ENCODE measurements around the gene ZBTB20. TPM values are rescaled to one million over a fixed set of nuclear protein-coding genes. Genes with fewer than 3 reads are reported as not detected.

Gene ZBTB20
- total RNA-seq, 1 donor from 2014 or later, result 32.5 TPM

DNA sequence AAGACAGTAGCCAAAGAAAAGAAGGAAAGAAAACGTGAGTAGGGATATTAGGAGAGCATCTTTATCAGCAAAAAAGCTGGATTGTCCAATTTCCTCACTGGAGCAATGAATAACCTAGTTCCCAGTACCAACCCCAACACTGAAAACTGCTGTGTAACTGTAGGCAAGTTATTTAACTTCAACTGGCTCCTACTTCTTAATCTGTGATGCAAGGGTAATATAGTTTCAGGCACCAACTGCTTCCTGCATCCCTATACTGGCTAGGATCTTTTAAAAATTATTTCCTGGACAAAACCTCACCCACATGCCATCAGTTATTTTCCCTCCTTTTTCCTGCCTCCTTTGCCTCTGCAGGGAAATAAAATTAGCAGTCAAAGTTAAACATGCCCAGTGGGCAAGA, 59.6 kb downstream of the ZBTB20 start:
- Histone ChIP-seq H3K4me3 (ENCODE audit: low read depth, low read length) (no peak overlapping the region), H3K36me3 (ENCODE audit: control insufficient read depth, insufficient read depth, low read length) (no peaks in the 10 kb centered on the region), H3K27me3 (ENCODE audit: control insufficient read depth, insufficient read depth, low read length) (no peaks in the 10 kb centered on the region)
- no peak for TF ChIP-seq CTCF (IDR thresholded peaks at IDR 0.05; ENCODE audit: insufficient read depth, low read length, poor library complexity, severe bottlenecking)
- no peak for DNase-seq (ENCODE audit: low read depth)

DNA sequence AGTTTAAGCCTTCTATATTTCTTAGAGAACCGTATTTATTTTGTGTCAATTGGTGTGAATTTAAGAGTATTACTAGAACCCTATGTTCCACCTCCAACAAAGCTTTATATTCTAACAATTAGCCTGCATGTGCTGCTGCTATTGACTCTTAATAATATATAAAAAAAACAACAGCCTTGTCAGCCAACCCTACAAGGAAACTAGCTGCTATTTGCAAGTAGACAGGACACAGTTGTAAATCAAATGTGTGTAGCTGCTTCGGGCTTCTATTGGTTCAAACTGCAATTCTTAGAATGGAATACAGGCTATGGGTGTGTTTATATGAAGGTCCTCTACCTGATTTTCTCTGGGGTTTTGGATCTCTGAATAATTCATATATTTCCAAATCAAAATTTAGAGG, 60.7 kb downstream of the ZBTB20 start:
- Histone ChIP-seq H3K36me3 (ENCODE audit: control insufficient read depth, insufficient read depth, low read length) (no peaks in the 10 kb centered on the region), H3K4me3 (ENCODE audit: low read depth, low read length) (no peak overlapping the region)

DNA sequence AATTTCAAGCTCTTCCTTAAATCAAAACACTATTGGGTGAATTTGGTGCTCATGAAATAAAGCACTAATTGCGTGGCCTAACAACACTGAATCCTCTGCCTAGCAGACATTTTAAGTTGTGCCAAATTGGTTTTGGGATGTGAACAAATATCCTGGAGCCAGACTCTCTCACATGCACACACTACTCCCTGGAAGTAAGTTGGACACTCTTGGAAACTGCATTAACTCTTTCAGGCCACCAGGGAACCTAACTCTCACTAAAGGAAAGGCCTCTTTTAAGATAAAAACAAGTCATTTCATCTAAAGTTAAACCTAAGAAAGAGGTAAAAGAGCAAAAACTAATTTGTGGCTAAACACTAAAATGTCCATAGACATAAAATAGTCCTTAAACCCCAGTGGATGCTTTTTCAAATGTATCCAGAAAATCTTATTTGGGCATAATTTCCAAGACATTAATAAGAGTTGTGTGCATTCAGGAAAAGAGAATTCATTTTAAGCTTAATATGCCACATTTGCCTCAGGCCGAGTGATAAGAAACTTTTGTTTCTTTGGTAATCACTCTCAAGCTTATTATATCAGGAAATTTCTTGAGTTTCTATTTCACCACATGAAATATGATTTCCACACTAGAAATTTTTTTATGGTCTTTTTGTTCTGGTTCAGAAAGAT, 61.8 kb downstream of the ZBTB20 start:
- Histone ChIP-seq H3K27me3 (ENCODE audit: control insufficient read depth, insufficient read depth, low read length) (no peaks in the 10 kb centered on the region), H3K4me3 (ENCODE audit: low read depth, low read length) (no peak overlapping the region), H3K36me3 (ENCODE audit: control insufficient read depth, insufficient read depth, low read length) (no peaks in the 10 kb centered on the region)
- peak; percentile 30 for TF ChIP-seq CTCF (IDR thresholded peaks at IDR 0.05; ENCODE audit: insufficient read depth, low read length, poor library complexity, severe bottlenecking)
- DNase-seq (ENCODE audit: low read depth), result no peak

More for the DNA sequence above, 60.7 kb downstream of the ZBTB20 start:
- TF ChIP-seq CTCF (IDR thresholded peaks at IDR 0.05; ENCODE audit: insufficient read depth, low read length, poor library complexity, severe bottlenecking), result no peak
- DNase-seq (ENCODE audit: low read depth), result no peak
- H3K27me3 ChIP-seq (ENCODE audit: control insufficient read depth, insufficient read depth, low read length), result no peaks in the 10 kb centered on the region

GRCh38 chr3:115084686-115085085, 62.4 kb downstream of the ZBTB20 start:
- no peak for TF ChIP-seq CTCF (IDR thresholded peaks at IDR 0.05; ENCODE audit: insufficient read depth, low read length, poor library complexity, severe bottlenecking)
- no peaks in the 10 kb centered on the region for H3K27me3 ChIP-seq (ENCODE audit: control insufficient read depth, insufficient read depth, low read length)
- H3K36me3 ChIP-seq (ENCODE audit: control insufficient read depth, insufficient read depth, low read length), result no peaks in the 10 kb centered on the region
- DNase-seq (ENCODE audit: low read depth), result no peak
- no peak overlapping the region for H3K4me3 ChIP-seq (ENCODE audit: low read depth, low read length)

DNA sequence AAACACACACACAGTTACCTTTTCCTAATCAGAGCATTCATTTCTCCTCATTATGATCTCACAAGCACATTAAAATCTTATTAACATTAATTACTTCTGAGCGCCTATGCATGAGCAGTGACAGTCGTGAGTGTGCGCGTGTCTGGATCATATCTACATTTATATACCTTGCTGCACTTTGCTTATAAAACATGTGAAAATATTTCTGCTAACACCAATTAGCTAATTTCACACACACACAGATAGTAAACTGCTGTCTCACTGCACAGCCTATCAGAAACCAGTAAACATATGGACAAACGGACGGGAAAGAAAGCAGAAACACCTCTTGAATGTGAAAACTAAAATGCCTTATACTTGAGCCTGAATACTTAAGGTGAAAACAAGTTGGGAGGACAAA, 64.8 kb downstream of the ZBTB20 start:
- DNase-seq (ENCODE audit: low read depth), result no peak
- H3K4me3 ChIP-seq (ENCODE audit: low read depth, low read length), result no peak overlapping the region
- no peak for TF ChIP-seq CTCF (IDR thresholded peaks at IDR 0.05; ENCODE audit: insufficient read depth, low read length, poor library complexity, severe bottlenecking)
- no peaks in the 10 kb centered on the region for H3K27me3 ChIP-seq (ENCODE audit: control insufficient read depth, insufficient read depth, low read length)
- H3K36me3 ChIP-seq (ENCODE audit: control insufficient read depth, insufficient read depth, low read length), result no peaks in the 10 kb centered on the region

DNA sequence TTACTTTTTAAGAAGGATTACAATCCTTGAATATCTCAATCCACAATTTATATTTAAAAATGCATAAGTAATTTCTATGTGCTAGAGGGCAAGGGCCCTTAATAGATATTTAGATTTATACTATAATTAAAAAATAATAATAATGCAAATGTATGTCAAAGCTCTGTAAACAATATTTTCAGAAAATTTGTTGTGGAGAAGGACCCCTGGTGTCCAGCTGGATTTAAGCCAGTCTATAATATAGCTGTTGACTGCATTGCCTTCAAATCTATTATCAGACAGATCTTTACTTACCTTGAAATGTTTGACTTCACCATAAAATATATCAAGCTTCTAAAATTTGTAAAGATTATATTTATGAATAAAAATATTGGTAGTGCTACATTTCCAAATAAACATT, 65.6 kb downstream of the ZBTB20 start:
- no peak for DNase-seq (ENCODE audit: low read depth)
- no peaks in the 10 kb centered on the region for H3K36me3 ChIP-seq (ENCODE audit: control insufficient read depth, insufficient read depth, low read length)
- no peak overlapping the region for H3K4me3 ChIP-seq (ENCODE audit: low read depth, low read length)
- H3K27me3 ChIP-seq (ENCODE audit: control insufficient read depth, insufficient read depth, low read length), result no peaks in the 10 kb centered on the region
- TF ChIP-seq CTCF (IDR thresholded peaks at IDR 0.05; ENCODE audit: insufficient read depth, low read length, poor library complexity, severe bottlenecking), result no peak
